Neuronal stem cell (in vitro differentiated cells): ENCODE data around the gene GPR142.

ENCODE experiments used
- DNase-seq: peaks from one replicate; pipeline ENCODE4 v3.0.0-alpha.2; 2013; ENCODE audit warnings: low spot score
- H2AFZ ChIP-seq: one replicate; pipeline ENCODE4 v1.6.1; 2013; ENCODE audit warnings: mild to moderate bottlenecking, low read length, inconsistent platforms
- H2AK5ac ChIP-seq: 2 replicates; pipeline ENCODE4 v1.6.1; 2013; ENCODE audit warnings: low read depth, mild to moderate bottlenecking, inconsistent platforms, low read length, moderate library complexity, mixed read lengths
- H2BK120ac ChIP-seq: 2 replicates; pipeline ENCODE4 v1.6.1; 2013; ENCODE audit warnings: low read depth, mild to moderate bottlenecking, inconsistent platforms, low read length, moderate library complexity, mixed read lengths
- H2BK12ac ChIP-seq: one replicate; pipeline ENCODE4 v1.6.1; 2013; ENCODE audit warnings: low read length, inconsistent platforms
- H2BK15ac ChIP-seq: 2 replicates; pipeline ENCODE4 v1.6.1; 2013; ENCODE audit warnings: mild to moderate bottlenecking, low read length, inconsistent platforms, mixed read lengths
- H2BK5ac ChIP-seq: one replicate; pipeline ENCODE4 v1.6.1; 2013; ENCODE audit warnings: inconsistent platforms, mild to moderate bottlenecking, low read length, moderate library complexity
- H3K14ac ChIP-seq: one replicate; pipeline ENCODE4 v1.6.1; 2013; ENCODE audit warnings: low read length, inconsistent platforms
- H3K18ac ChIP-seq: 2 replicates; pipeline ENCODE4 v1.6.1; 2013; ENCODE audit warnings: low read length, inconsistent platforms
- H3K23ac ChIP-seq: 2 replicates; pipeline ENCODE4 v1.6.1; 2013; ENCODE audit warnings: low read depth, mild to moderate bottlenecking, mixed read lengths, low read length, inconsistent platforms; ENCODE audit not compliant: poor library complexity
- H3K27ac ChIP-seq: replicated peaks from 3 replicates; pipeline ENCODE4 v1.5.1; 2013; ENCODE audit warnings: low read length, inconsistent platforms
- H3K27me3 ChIP-seq, 3 experiments: 2 replicates each; pipeline ENCODE4 v1.6.1; 2013; ENCODE audit warnings: low read length in 3 of 3, mild to moderate bottlenecking in 2 of 3, inconsistent platforms in 1 of 3, low read depth in 1 of 3, mixed read lengths in 1 of 3, moderate library complexity in 1 of 3; ENCODE audit not compliant: control insufficient read depth in 3 of 3, insufficient read depth in 3 of 3
- H3K36me3 ChIP-seq, 2 donors: replicated peaks in 1 of 2; 2 replicates each; pipeline ENCODE4 v1.6.1; 2013; ENCODE audit warnings: low read length in 2 of 2; ENCODE audit not compliant: control insufficient read depth in 2 of 2, insufficient read depth in 2 of 2
- H3K4ac ChIP-seq: 2 replicates; pipeline ENCODE4 v1.6.1; 2013; ENCODE audit warnings: inconsistent platforms, mild to moderate bottlenecking, low read length, moderate library complexity
- H3K4me1 ChIP-seq, 2 donors: 1 replicate in 1 of 2; 2 replicates in 1 of 2; pipeline ENCODE4 v1.6.1; 2013; ENCODE audit warnings: low read length in 2 of 2, low read depth in 1 of 2; ENCODE audit not compliant: control insufficient read depth in 2 of 2, insufficient read depth in 1 of 2
- H3K4me2 ChIP-seq: one replicate; pipeline ENCODE4 v1.6.1; 2013; ENCODE audit warnings: mild to moderate bottlenecking, low read length, inconsistent platforms; ENCODE audit not compliant: insufficient read depth, poor library complexity, severe bottlenecking
- H3K4me3 ChIP-seq, 2 donors: 2 replicates each; pipeline ENCODE4 v1.5.1; 2013; ENCODE audit warnings: low read length in 2 of 2, mild to moderate bottlenecking in 2 of 2, inconsistent platforms in 1 of 2, moderate library complexity in 1 of 2
- H3K79me1 ChIP-seq: one replicate; pipeline ENCODE4 v1.6.1; 2013; ENCODE audit warnings: low read depth, mild to moderate bottlenecking, inconsistent platforms, low read length, moderate library complexity
- H3K9ac ChIP-seq: one replicate; pipeline ENCODE4 v1.6.1; 2013; ENCODE audit warnings: mild to moderate bottlenecking, low read depth, low read length, inconsistent platforms; ENCODE audit not compliant: poor library complexity
- H3K9me3 ChIP-seq, 2 donors: replicated peaks in 1 of 2; 2 replicates each; pipeline versions ENCODE3 to v1.6.1; 2013; ENCODE audit warnings: low read length in 2 of 2, mild to moderate bottlenecking in 2 of 2, inconsistent platforms in 1 of 2, low read depth in 1 of 2, mixed read lengths in 1 of 2, moderate library complexity in 1 of 2; ENCODE audit not compliant: control insufficient read depth in 2 of 2, insufficient read depth in 1 of 2
- H4K8ac ChIP-seq: one replicate; pipeline ENCODE4 v1.6.1; 2013; ENCODE audit warnings: low read depth, mild to moderate bottlenecking, inconsistent platforms, low read length, moderate library complexity
- H4K91ac ChIP-seq: one replicate; pipeline ENCODE4 v1.6.1; 2013; ENCODE audit warnings: low read length, low read depth, mild to moderate bottlenecking, inconsistent platforms; ENCODE audit not compliant: poor library complexity
- WGBS, 2 donors: extraction: QIAGEN DNeasy Blood & Tissue Kit; methylation state at CpG; one replicate each; pipeline ENCODE4 v1.1.7; 2013; ENCODE audit warnings: missing lambda C conversion rate in 2 of 2, mixed read lengths in 1 of 2; ENCODE audit not compliant: insufficient read length in 2 of 2, insufficient replicate concordance in 1 of 2; ENCODE audit errors: extremely low coverage in 2 of 2; 5-methylcytosine and 5-hydroxymethylcytosine counted together

The GPR142 gene

GRCh38 chr17:74325743-74326379, 41.4 kb upstream of the GPR142 start, which contains the start of gene KIF19:
Gene KIF19, plus strand, starts transcription at chr17:74326226. Its CDS starts 124 bp downstream, at chr17:74326350.
- peak within 1 kb of the TSS; percentile 74 for H2AFZ ChIP-seq
- peaks cover 6 to 78% (median 19%) of the 10 kb centered on the region in 3 experiments for H3K27me3 ChIP-seq
- peak within 1 kb of the TSS; percentile 48 for H4K91ac ChIP-seq
- H3K14ac ChIP-seq, result peak within 1 kb of the TSS; percentile 86
- H3K9ac ChIP-seq, result peak within 1 kb of the TSS; percentile 88
- peak within 1 kb of the TSS; percentile 85 for H2BK120ac ChIP-seq
- H2BK15ac ChIP-seq, result peak within 1 kb of the TSS; percentile 84
- peak within 1 kb of the TSS; percentile 32 for H4K8ac ChIP-seq
- WGBS, 2 donors, result no CpG with 5 or more reads among the region's 73 CpGs
- H3K9me3 ChIP-seq, result no peaks in the 10 kb centered on the region
- H3K4ac ChIP-seq, result peak within 1 kb of the TSS; percentile 79
- H2BK5ac ChIP-seq, result peak within 1 kb of the TSS; percentile 11
- no peak within 1 kb of the TSS for H3K27ac ChIP-seq
- H3K4me2 ChIP-seq, result peak within 1 kb of the TSS; percentile 93
- peak within 1 kb of the TSS; percentile 96 for H2BK12ac ChIP-seq
- peak within 1 kb of the TSS; percentile 34 to 76 for H3K4me3 ChIP-seq
- H2AK5ac ChIP-seq, result peak within 1 kb of the TSS; percentile 97
- DNase-seq, result peak; percentile 52
- no peaks in the 10 kb centered on the region for H3K36me3 ChIP-seq
- H3K4me1 ChIP-seq, result peaks cover 10 to 12% of the 10 kb centered on the region in 2 donors
- H3K18ac ChIP-seq, result peak within 1 kb of the TSS; percentile 96
- H3K79me1 ChIP-seq, result no peaks in the 10 kb centered on the region
- H3K23ac ChIP-seq, result peak within 1 kb of the TSS; percentile 95

GRCh38 chr17:74326506-74326905, 40.8 kb upstream of the GPR142 start:
- Histone ChIP-seq H3K4me1 (peaks cover 10 to 12% of the 10 kb centered on the region in 2 donors), H2AFZ (peak overlapping the region; percentile 74), H3K36me3 (no peaks in the 10 kb centered on the region), H3K4ac (no peak overlapping the region), H3K9me3 (no peaks in the 10 kb centered on the region), H4K91ac (no peak overlapping the region), H3K27ac (no peak overlapping the region), H3K79me1 (no peaks in the 10 kb centered on the region), H2BK120ac (no peak overlapping the region), H3K23ac (peak overlapping the region; percentile 95), H3K27me3 (peaks cover 6 to 83% (median 19%) of the 10 kb centered on the region in 3 experiments), H2AK5ac (peak overlapping the region; percentile 69), H3K9ac (peak overlapping the region; percentile 79), H4K8ac (no peak overlapping the region), H3K18ac (peak overlapping the region; percentile 87), H3K4me3 (peak overlapping the region; percentile 34 to 76), H2BK5ac (no peak overlapping the region), H2BK15ac (peak overlapping the region; percentile 69), H2BK12ac (no peak overlapping the region), H3K14ac (peak overlapping the region; percentile 63), H3K4me2 (peak overlapping the region; percentile 93)
- no CpG with 5 or more reads among the region's 10 CpGs for WGBS, 2 donors
- DNase-seq, result no peak

GRCh38 chr17:74328487-74328886, 38.8 kb upstream of the GPR142 start:
- Histone ChIP-seq H4K91ac (no peak overlapping the region), H3K4me2 (no peak overlapping the region), H3K36me3 (no peaks in the 10 kb centered on the region), H3K4me3 (no peak overlapping the region), H3K27me3 (peaks cover 6 to 86% (median 19%) of the 10 kb centered on the region in 3 experiments), H4K8ac (no peak overlapping the region), H3K18ac (no peak overlapping the region), H3K79me1 (no peaks in the 10 kb centered on the region), H2AK5ac (peak overlapping the region; percentile 86), H3K14ac (no peak overlapping the region), H2BK15ac (peak overlapping the region; percentile 14), H2BK5ac (no peak overlapping the region), H3K23ac (no peak overlapping the region), H3K9me3 (no peaks in the 10 kb centered on the region), H3K4me1 (peaks cover 10 to 15% of the 10 kb centered on the region in 2 donors), H2AFZ (no peak overlapping the region), H3K4ac (no peak overlapping the region), H2BK120ac (no peak overlapping the region), H3K9ac (no peak overlapping the region), H3K27ac (no peak overlapping the region), H2BK12ac (no peak overlapping the region)
- no CpG with 5 or more reads among the region's 3 CpGs for WGBS, 2 donors
- DNase-seq, result no peak

GRCh38 chr17:74329378-74329777, 37.9 kb upstream of the GPR142 start:
- DNase-seq, result no peak

More at GRCh38 chr17:74329378-74329777, 37.9 kb upstream of the GPR142 start:
- no CpG with 5 or more reads among the region's 3 CpGs for WGBS, 2 donors
- H3K4ac ChIP-seq, result no peak overlapping the region
- no peak overlapping the region for H3K4me2 ChIP-seq
- no peak overlapping the region for H3K4me3 ChIP-seq
- H4K91ac ChIP-seq, result no peak overlapping the region
- H2AFZ ChIP-seq, result no peak overlapping the region
- no peaks in the 10 kb centered on the region for H3K79me1 ChIP-seq
- H3K9me3 ChIP-seq, result peaks cover 0 to 4% of the 10 kb centered on the region in 2 donors
- H3K18ac ChIP-seq, result peak overlapping the region; percentile 33
- no peak overlapping the region for H3K27ac ChIP-seq
- peak overlapping the region; percentile 8 for H2BK5ac ChIP-seq
- no peak overlapping the region for H2BK15ac ChIP-seq
- H3K9ac ChIP-seq, result no peak overlapping the region
- peaks cover 10 to 15% of the 10 kb centered on the region in 2 donors for H3K4me1 ChIP-seq
- peak overlapping the region; percentile 23 for H2AK5ac ChIP-seq
- H3K27me3 ChIP-seq, result peaks cover 6 to 83% (median 19%) of the 10 kb centered on the region in 3 experiments
- H4K8ac ChIP-seq, result no peak overlapping the region
- no peak overlapping the region for H2BK120ac ChIP-seq
- no peaks in the 10 kb centered on the region for H3K36me3 ChIP-seq
- no peak overlapping the region for H2BK12ac ChIP-seq
- H3K23ac ChIP-seq, result no peak overlapping the region
- no peak overlapping the region for H3K14ac ChIP-seq
